Upper lobe of right lung (tissue), 1 donor: ENCODE results near the gene CEMIP. TPM values are rescaled to one million over a fixed set of nuclear protein-coding genes. Genes with fewer than 3 reads are reported as not detected.
A peak's percentile ranks its signal among the peaks of the same experiment; 100 is the strongest.

Experiments
- ATAC-seq: fragments of 200-7000 bp; cut with Tn5 transposase; one replicate; pipeline ENCODE4 v1.9.1; 2020; ENCODE audit warnings: mild to moderate bottlenecking, moderate library complexity
- DNase-seq: peaks from one replicate; pipeline ENCODE4 v3.0.0-alpha.2; 2020
- H3K27ac ChIP-seq: fragments of 200-600 bp; one replicate; pipeline ENCODE4 v1.8.0; 2022
- H3K27me3 ChIP-seq: fragments of 200-600 bp; one replicate; pipeline ENCODE4 v1.8.0; 2022; ENCODE audit warnings: mild to moderate bottlenecking
- H3K36me3 ChIP-seq: fragments of 200-600 bp; one replicate; pipeline ENCODE4 v1.8.0; 2022
- H3K4me1 ChIP-seq: fragments of 200-600 bp; one replicate; pipeline ENCODE4 v1.8.0; 2022
- H3K4me3 ChIP-seq: fragments of 200-600 bp; one replicate; pipeline ENCODE4 v1.8.0; 2022; ENCODE audit warnings: mild to moderate bottlenecking
- H3K9me3 ChIP-seq: fragments of 200-600 bp; one replicate; pipeline ENCODE4 v1.8.0; 2022
- intact Hi-C: fragments of 100-400 bp; cut with DNase I; formaldehyde crosslinking; loops from one replicate; pipeline ENCODE4 v1.11.0; 2022
- total RNA-seq: library from RNA; stranded (reverse); fragmentation: NEBNext Ultra II Directional; extraction: Animal tissue kit (Norgen Biotek cat#: 25700); gene quantifications from one replicate; pipeline ENCODE4 v1.2.1, GENCODE V29; 2021
- TF ChIP-seq, protein P1 (sequence below): fragments of 200-600 bp; IDR thresholded peaks from one replicate; pipeline ENCODE4 v1.8.0; 2022; ENCODE audit warnings: antibody characterized with exemption
- donor health status: DM: no; HTN: yes; CAD: no; lungs with severe emphysema.

CEMIP gene
- total RNA-seq, 1 donor from 2014 or later = 17.3 TPM

DNA sequence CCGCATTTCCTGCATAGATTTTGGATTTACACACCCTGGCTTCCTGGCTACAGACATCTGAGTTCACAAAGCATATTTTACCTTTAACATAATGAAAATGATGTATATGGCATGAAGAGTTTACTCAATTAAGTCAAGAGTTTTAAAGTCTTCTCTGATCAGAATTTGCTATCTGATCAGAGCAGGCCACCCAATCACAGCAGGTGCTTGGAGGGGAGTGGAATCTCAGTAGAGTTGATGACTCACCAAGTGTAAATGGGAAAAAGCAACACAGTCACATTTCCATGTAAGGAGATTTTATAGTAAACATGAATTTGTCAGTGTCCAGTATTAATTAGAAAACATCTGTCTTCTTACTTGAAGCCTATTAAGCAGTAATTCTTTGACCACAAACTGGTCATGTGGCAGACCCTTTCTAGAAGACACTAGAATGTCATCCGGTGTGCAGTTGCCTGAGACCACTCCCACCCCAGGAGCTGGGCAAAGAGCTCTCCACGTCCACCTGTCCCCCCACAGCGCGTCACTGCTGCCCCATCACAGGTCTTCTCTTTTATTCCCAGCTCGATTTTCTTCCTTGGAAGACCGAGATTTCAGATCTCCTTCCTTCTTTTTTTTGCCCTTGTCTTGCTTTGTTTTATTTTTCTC is 199.6 kb downstream of the CEMIP start:
- no peaks in the 10 kb centered on the region for H3K27me3 ChIP-seq
- no peaks in the 10 kb centered on the region for H3K9me3 ChIP-seq
- peaks cover 48% of the 10 kb centered on the region for H3K36me3 ChIP-seq
- TF ChIP-seq, protein P1, sequence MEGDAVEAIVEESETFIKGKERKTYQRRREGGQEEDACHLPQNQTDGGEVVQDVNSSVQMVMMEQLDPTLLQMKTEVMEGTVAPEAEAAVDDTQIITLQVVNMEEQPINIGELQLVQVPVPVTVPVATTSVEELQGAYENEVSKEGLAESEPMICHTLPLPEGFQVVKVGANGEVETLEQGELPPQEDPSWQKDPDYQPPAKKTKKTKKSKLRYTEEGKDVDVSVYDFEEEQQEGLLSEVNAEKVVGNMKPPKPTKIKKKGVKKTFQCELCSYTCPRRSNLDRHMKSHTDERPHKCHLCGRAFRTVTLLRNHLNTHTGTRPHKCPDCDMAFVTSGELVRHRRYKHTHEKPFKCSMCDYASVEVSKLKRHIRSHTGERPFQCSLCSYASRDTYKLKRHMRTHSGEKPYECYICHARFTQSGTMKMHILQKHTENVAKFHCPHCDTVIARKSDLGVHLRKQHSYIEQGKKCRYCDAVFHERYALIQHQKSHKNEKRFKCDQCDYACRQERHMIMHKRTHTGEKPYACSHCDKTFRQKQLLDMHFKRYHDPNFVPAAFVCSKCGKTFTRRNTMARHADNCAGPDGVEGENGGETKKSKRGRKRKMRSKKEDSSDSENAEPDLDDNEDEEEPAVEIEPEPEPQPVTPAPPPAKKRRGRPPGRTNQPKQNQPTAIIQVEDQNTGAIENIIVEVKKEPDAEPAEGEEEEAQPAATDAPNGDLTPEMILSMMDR = no peak
- DNase-seq (no peak), ATAC-seq (no peak)
- no peaks in the 10 kb centered on the region for H3K4me1 ChIP-seq
- intact Hi-C loops = loop anchor here (10.0 kb wide), 1 partner anchor 524 kb away; no protein-coding TSS in a partner anchor
- H3K4me3 ChIP-seq = no peak overlapping the region
- no peak overlapping the region for H3K27ac ChIP-seq

DNA sequence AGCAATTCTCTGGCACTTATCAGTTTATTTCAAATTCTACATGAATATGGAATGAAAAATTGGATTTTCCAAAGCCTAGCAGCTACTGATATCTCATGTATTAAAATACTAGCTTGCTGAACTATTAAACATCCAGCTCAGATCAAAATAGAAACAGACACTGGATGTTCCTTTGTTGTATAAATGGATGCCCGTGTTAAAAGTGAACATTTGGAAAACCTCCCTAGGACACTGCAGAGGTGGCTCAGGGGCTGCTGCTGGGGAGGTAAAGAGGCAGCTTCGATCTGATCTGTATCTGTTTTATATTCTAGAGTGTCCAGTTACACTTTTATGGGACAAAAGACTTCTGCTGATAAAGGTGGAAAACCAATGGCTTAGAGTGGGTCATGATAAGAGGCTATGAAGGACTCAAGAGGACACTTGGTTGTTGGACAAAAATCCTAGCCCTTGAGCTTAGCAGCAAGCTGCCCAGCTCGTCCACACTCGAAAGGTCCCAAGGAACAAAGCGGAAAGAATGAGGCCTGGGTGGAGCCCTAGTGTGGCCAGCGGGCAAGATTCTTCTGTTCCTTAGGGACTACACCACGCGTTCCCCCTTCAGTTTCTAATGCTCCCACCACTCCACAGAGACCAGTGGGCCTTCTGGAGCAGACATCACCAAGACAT is 200.5 kb downstream of the CEMIP start:
- ATAC-seq (no peak), DNase-seq (no peak)
- Histone ChIP-seq H3K4me3 (no peak overlapping the region), H3K27me3 (no peaks in the 10 kb centered on the region), H3K27ac (no peak overlapping the region), H3K36me3 (peaks cover 45% of the 10 kb centered on the region), H3K4me1 (no peaks in the 10 kb centered on the region), H3K9me3 (no peaks in the 10 kb centered on the region)
- TF ChIP-seq, protein P1 = no peak
- intact Hi-C loops = loop anchor here (10.0 kb wide), 1 partner anchor 525 kb away; no protein-coding TSS in a partner anchor

DNA sequence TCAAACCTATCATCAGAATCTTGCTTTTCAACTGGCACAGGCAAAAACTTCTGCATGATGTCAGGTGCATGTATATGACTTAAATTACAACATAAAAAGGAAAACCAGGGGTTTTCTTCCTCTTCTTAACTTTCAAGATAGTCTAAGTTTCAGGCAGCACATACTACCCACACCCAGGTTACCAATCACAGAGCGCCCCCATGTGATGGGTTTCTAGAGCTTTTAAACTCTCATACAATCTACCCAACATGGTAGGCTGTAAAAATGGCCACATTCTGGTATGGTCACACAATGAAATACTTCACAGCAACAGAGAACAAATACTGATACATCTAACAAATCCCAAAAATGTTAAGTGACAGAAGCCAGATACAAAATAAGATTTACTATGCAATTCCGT is 203.0 kb downstream of the CEMIP start:
- Histone ChIP-seq H3K4me3 (no peak overlapping the region), H3K36me3 (peaks cover 45% of the 10 kb centered on the region), H3K27me3 (no peaks in the 10 kb centered on the region), H3K27ac (no peak overlapping the region), H3K9me3 (no peaks in the 10 kb centered on the region), H3K4me1 (peaks cover 14% of the 10 kb centered on the region)
- DNase-seq (no peak), ATAC-seq (no peak)
- intact Hi-C loops = no loop called here
- TF ChIP-seq, protein P1 = no peak

DNA sequence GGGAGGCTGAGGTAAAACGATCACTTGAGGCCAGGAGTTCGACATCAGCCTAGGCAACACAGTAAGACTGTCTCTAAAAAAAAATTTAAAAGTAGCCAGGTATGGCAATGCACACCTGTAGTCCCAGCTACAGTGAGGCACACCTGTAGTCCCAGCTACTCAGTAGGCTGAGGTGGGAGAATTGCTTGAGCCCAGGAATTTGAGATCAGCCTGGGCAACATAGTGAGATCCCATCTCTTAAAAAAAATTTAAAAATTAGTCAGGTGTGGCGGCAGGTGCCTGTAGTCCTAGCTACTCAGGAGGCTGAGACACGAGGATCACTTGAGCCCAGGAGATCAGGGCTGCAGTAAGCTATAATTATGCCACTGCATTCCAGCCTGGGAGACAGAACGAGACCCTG is 203.7 kb downstream of the CEMIP start:
- ATAC-seq = no peak
- Histone ChIP-seq H3K9me3 (no peaks in the 10 kb centered on the region), H3K36me3 (peaks cover 44% of the 10 kb centered on the region), H3K27ac (no peak overlapping the region), H3K4me3 (no peak overlapping the region), H3K27me3 (no peaks in the 10 kb centered on the region), H3K4me1 (peaks cover 20% of the 10 kb centered on the region)
- intact Hi-C loops = no loop called here
- DNase-seq = no peak
- TF ChIP-seq, protein P1 = no peak

DNA sequence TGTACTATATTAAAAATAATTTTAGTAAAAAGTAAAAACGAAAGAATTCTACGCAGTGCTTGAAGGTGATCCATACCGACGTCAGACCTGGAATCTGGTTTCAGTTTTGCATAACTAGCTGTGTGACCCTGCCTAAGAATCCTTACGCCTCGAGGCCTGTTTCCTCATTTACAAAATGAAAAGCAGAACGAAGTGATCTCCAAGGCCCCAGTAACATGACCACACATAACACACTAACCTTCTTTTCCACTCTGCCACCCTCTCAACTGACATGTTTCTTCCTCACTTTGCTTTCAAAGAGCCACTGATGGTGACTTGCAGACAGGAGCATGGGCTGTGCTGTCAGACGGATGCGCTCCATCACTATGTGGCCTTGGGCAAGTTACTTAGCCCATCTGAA is 205.7 kb downstream of the CEMIP start:
- Histone ChIP-seq H3K27ac (peak overlapping the region; percentile 40), H3K4me3 (no peak overlapping the region), H3K4me1 (peaks cover 29% of the 10 kb centered on the region), H3K36me3 (peaks cover 24% of the 10 kb centered on the region), H3K27me3 (no peaks in the 10 kb centered on the region), H3K9me3 (no peaks in the 10 kb centered on the region)
- TF ChIP-seq, protein P1 = no peak
- DNase-seq (no peak), ATAC-seq (peak; percentile 40)
- intact Hi-C loops = no loop called here
